K562 (cell line): ENCODE measurements around the gene DTX2.

Source experiments
- CAMTA2 ChIP-seq: fragments of 250-450 bp; sonication (Bioruptor Pico); conservative IDR thresholded peaks from 2 replicates; pipeline ENCODE4 v1.5.1; 2022
- HMGN3 ChIP-seq: IDR thresholded peaks from 2 replicates; pipeline ENCODE4 v1.6.1; 2011; ENCODE audit warnings: borderline replicate concordance, low read depth, mild to moderate bottlenecking, mixed read lengths, low read length; ENCODE audit not compliant: insufficient read length; ENCODE audit errors: extremely low read depth
- MAFK ChIP-seq: IDR thresholded peaks from 2 replicates; pipeline ENCODE4 v1.6.1; 2011; ENCODE audit warnings: low read length, improper control_type of control experiment
- MXI1 ChIP-seq: IDR thresholded peaks from 2 replicates; pipeline ENCODE4 v1.6.1; 2011; ENCODE audit warnings: low read depth, mild to moderate bottlenecking, improper control_type of control experiment, low read length

GRCh38 chr7:76425156-76425555 lies 36.4 kb upstream of the DTX2 start:
- TF ChIP-seq CAMTA2 (CRISPR knock-in tag), result no peak
- TF ChIP-seq HMGN3, result no peak
- no peak for TF ChIP-seq MXI1
- no peak for TF ChIP-seq MAFK
